Measurements from ENCODE around the gene KIAA1217.

KIAA1217 gene

GRCh38 chr10:24427678-24428409, 218.9 kb downstream of the KIAA1217 start:
- DNase-seq (ENCODE audit: extremely low read depth, low read depth), result no peak
- H3K4me3 ChIP-seq (replicated peaks; ENCODE audit: low read depth, low read length), result no peak overlapping the region
- no peak for TF ChIP-seq CTCF (IDR thresholded peaks at IDR 0.05; ENCODE audit: low read depth, low read length, missing control alignments)

- DNase-seq (ENCODE audit: extremely low read depth, low read depth), result no peak
- H3K4me3 ChIP-seq (replicated peaks; ENCODE audit: low read depth, low read length), result no peak overlapping the region
- no peak for TF ChIP-seq CTCF (IDR thresholded peaks at IDR 0.05; ENCODE audit: low read depth, low read length, missing control alignments)
Observed at GRCh38 chr10:24428410-24428782, 219.5 kb downstream of the KIAA1217 start.

GRCh38 chr10:24430591-24430990, 221.7 kb downstream of the KIAA1217 start:
- H3K4me3 ChIP-seq (replicated peaks; ENCODE audit: low read depth, low read length), result no peak overlapping the region
- no peak for DNase-seq (ENCODE audit: extremely low read depth, low read depth)
- TF ChIP-seq CTCF (IDR thresholded peaks at IDR 0.05; ENCODE audit: low read depth, low read length, missing control alignments), result no peak

- DNase-seq (ENCODE audit: extremely low read depth, low read depth), result no peak
- TF ChIP-seq CTCF (IDR thresholded peaks at IDR 0.05; ENCODE audit: low read depth, low read length, missing control alignments), result no peak
- no peak overlapping the region for H3K4me3 ChIP-seq (replicated peaks; ENCODE audit: low read depth, low read length)
Observed at GRCh38 chr10:24432478-24433416, 223.8 kb downstream of the KIAA1217 start.

GRCh38 chr10:24433705-24434104, 224.8 kb downstream of the KIAA1217 start:
- DNase-seq (ENCODE audit: extremely low read depth, low read depth), result no peak
- H3K4me3 ChIP-seq (replicated peaks; ENCODE audit: low read depth, low read length), result no peak overlapping the region
- no peak for TF ChIP-seq CTCF (IDR thresholded peaks at IDR 0.05; ENCODE audit: low read depth, low read length, missing control alignments)

GRCh38 chr10:24434961-24435360, 226.0 kb downstream of the KIAA1217 start:
- H3K4me3 ChIP-seq (replicated peaks; ENCODE audit: low read depth, low read length), result no peak overlapping the region
- TF ChIP-seq CTCF (IDR thresholded peaks at IDR 0.05; ENCODE audit: low read depth, low read length, missing control alignments), result no peak
- no peak for DNase-seq (ENCODE audit: extremely low read depth, low read depth)

Data from HFF-Myc (cell line).